ENCODE measurements around the gene LRATD1.
A peak's percentile ranks its signal among the peaks of the same experiment; 100 is the strongest.

Gene LRATD1

DNA sequence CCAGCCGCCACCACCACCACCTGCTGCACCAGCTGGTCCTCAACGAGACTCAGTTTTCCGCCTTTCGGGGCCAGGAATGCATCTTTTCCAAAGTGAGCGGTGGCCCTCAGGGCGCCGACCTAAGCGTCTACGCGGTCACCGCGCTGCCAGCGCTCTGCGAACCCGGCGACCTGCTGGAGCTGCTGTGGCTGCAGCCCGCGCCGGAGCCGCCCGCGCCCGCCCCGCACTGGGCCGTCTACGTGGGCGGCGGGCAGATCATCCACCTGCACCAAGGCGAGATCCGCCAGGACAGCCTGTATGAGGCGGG is 1.6 kb downstream of the LRATD1 start:
- DNase-seq: no peak

DNA sequence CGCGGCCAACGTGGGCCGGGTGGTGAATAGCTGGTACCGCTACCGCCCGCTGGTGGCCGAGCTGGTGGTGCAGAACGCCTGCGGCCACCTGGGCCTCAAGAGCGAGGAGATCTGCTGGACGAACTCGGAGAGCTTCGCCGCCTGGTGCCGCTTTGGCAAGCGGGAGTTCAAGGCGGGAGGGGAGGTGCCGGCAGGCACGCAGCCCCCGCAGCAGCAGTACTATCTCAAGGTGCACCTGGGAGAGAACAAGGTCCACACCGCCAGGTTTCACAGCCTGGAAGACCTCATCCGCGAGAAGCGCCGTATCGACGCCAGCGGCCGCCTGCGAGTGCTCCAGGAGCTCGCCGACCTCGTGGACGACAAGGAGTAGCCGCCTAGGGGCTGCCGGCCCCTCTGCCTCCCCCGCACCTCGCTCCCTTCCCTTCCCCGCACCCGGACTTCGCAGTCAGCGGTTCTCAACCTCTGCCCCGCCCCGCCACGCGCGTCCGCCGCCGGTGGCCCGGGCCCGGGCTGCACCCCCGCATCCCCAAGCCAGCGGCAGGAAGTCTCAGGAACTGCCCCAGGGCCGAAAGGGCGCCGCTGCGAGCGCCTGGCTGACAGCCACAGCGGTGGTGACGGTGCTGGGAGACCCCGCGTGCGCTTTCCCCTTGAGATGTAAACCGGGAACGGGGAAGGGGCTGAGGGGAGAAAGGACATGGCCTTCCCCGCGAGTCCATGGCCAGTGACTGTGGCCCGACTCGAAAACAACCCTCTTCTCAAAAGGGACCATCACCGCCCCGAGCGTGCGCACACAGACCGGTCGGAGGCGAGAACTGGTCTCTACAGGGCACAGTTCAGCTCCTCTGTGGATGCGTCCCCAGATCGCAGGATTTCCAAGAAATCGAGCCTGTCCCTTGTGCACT is 2.2 kb downstream of the LRATD1 start:
- DNase-seq: peak in 1 of 2 donors; percentile 0

DNA sequence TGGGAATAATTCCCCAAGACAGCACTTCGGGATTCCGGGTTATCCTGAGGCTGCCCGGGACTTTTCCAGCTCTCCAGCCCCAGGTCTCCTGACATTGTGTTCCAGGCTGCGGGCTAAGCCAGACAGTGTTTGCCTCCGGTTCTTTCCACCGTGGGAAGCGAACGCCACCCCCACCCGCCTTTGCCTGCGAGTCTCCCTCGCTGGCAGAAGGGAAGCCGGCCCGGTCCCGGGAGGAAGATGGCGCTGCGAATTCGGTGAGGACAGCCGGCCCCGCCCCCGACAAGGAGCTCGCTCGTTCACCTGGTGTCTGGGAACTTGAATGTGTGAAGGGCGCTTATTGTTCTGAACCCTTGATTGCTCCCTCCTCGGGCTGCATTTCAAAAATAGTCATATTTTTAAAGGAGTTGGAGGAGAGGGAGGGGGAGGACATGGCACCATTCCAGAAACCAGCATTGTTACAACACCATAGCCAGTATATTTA is 2.9 kb downstream of the LRATD1 start:
- DNase-seq: no peak

DNA sequence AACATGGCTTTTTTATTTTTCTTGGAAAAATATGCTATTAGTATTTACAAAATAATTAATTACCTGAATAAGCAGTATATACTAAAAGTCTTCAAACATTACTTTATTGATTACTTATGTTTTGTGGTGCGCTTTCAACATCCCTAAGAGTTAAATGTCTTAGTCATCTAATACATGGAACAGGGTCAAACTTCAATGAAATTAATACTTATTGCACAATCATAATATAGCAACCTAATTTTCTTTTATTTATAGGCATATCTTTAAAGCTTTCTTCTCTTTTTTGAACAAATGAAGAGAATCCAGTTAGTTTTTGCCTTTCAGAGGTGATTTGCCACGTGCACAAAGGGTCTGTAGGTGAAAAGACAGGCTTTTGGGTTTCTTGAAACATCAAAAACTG is 6.0 kb downstream of the LRATD1 start:
- no peak for DNase-seq

DNA sequence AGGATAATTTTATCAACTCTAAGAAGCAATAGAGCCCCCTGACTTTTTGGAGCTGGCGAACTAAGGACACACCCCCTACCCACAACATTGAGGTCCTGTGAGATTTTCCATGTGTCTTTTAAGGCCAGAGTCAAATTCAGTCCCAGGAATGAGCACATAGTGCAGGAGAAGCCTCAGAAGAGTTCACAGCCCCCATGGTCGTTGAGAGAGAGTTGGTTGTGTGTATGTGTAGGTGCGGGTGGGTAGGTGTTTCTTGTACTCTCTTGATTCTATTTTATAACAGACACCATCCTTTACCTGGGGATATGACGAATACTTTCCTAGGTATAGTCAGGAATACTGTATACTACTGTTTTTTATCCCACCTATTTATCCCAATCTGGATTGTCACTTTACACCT is 8.6 kb downstream of the LRATD1 start:
- DNase-seq: no peak

DNA sequence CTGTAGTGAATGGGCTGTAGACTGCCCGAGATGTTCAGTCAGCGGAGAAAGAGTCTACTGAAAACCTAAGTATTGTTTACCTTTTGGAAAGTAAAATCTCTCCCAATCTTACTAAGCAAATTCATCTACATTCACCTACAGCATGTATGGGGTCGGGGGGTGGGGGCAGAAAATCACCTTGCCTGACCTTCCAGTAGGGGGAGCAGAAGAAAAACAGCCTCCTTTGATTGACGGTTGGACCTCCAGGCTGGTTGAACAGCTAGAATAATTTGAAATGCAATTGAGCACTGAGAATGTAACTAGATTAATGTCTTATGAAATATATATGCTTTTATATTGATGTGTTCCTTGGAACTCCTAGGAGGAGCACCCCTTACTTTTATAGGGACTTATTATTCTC is 10.0 kb downstream of the LRATD1 start:
- no peak for DNase-seq

DNA sequence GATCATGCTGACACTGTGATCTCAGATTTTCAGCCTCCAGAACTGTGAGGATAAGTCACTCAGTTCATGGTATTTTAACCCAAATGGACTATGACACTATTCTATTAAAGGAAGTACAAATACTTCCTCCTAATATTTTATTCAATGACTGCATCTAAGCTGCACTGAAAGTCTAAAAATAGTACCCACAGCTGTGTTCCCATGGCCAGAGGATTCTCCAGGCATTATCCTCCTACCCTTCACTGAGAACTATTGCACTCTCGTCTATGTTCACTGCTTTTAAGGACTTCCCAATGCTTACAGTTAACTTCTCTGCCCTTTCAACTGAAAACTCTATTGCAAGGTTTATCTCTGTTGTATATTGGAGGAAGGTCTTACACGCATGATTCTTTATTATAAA is 15.2 kb downstream of the LRATD1 start:
- DNase-seq: no peak

DNA sequence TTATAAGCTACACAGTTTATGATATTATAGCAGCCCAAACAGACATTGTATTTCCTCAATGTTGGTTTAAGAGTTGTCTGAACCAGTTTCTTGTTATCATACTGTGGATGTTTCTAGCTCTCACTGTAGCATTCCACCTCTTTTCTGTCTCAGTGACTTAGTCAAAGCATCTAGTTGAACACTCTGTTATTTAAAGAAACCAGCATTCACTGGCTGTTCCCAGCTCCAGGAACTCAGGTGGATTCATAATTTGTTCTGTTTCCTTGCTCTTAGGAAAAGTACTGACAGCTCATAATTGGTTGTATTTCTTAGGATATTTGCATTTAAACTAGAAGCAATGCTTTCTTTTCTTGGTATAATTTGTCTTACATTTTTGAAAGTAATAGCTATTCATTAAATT is 17.5 kb downstream of the LRATD1 start:
- DNase-seq: no peak

DNA sequence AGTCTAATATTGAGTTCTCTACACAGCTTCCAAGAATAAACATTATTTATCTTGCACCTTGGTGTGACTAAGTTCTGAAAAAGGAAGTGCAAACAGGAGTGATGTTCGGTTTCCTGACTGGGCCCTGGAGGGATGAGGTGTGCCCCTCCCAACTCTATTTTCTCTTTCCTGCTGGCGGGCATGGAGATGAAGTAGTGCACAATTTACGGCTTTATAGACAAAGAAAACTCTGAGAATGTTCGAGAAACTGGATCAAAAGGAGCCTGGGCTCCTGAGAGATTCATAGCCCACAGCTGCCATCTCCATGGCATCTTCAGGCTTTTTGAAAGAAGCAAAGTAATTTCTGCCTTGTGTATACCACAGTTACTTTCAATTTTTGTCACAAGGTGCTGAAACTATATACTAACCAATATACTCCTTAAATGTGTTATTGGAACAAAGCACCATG is 22.3 kb downstream of the LRATD1 start:
- DNase-seq: no peak

DNA sequence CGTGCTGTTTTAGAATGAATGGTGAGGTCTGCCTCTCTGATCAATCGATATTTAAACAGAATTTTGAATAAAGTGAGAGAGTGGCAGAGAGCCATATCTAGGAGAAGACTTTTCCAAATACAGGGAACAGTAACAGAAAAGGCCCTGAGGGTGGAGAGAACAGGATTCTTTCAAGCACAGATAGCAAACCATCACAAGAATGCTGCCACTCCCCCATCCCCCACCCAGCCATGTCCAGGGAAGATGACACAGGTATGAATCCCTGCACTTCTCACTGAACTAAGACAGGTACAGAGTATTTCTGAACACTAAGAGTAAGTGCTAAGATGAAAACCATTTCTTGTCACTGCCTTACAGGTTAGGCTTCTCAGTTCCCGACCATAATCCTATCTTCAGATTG is 23.6 kb downstream of the LRATD1 start:
- no peak for DNase-seq

DNA sequence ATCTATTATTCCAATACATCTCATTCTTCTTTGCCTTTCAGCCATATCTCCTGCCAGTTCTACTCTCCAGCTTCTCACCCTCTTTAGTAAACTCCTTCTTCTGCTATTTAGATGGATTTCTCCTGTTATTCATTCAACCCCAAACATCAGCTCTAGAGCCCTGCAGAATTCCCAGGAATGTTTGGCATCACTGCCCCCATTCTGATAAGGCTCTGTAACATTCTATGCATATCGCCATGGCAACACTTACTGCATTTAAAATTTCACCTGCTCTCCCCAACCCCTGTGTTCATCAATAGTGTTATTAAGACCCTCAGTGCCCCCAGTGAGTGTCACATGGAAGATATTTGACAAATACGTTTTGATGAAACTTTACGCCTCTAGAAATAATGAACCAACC is 28.6 kb downstream of the LRATD1 start:
- DNase-seq: no peak

DNA sequence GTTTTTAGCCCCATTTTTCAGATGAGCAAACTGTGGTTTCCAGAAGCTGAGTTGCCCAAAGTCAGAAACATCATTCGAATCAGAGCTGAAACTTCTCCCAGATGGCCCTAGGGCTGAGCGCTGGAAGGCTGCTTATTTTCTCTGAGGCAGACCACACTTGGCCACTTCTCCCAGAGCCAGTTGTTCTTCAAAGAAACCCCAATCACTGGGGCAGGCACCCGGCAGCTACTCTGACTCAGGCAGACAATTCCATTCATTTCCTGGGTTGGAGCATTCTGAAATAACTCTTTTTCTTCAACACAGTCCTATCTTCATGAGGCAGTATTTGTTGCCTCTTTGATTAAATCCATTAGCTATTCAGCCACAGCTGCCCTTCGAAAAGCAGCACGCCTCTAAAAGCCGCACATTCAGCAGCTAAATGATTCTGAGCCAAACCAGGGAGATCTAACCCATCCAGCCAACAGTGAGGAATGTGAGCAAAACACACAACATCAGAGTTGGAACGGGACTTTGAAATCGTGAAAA is 40.9 kb downstream of the LRATD1 start:
- DNase-seq: no peak

DNA sequence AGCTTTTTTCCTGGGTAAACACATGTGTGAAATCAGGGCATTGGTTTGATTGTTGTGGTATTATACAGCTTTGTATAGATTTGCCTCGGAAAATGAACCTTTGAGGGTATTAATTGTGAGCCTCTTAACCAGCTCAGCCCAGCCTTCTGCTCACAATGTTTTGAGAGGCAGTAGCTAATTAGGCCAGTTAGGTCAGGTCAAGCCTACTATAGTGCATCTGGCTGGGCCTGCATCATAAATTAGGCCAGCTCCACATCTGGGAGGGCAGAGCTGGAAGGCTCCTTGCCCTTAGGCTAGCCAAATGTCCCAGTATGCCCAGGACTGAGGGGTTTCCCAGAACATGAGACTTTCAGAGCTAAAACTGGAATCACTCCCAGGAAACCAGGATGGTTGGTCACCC is 43.0 kb downstream of the LRATD1 start:
- no peak for DNase-seq

DNA sequence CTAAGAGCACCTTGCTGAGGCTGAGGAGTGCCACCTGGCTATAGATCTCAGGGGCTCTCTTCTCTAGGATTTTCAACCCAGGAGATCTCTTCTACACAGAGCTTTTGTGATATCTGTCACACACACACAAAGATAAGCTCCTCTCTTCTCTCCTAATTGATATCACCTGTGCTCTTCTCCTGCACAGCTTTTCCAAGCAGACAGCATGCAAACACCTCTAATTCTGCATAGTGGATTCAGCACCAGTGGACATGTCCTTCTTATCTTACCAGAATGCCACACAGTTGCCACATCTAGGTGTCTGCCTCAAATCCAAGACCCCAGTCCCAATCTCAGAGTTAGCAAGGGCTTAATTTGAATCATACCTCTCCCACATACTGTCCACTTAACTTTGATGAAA is 43.9 kb downstream of the LRATD1 start:
- no peak for DNase-seq

DNA sequence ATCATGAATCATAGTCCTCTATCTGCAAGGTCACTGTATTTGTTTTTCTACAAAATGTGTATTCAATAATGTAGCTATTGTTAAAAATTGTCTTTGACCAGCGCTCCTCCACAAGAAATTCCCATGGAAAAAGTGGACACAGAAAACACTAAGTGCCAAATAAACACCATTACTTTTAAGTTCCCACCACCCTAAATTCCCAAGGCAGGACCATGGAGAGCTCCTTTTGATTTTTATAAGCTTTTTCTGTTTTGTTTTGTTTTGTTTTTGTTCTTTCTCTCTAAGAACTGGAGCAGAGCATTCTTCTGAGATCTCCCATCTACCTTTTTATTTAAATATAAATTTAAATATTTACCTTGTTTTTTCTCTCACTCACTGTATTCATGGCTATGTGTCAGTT is 44.5 kb downstream of the LRATD1 start:
- DNase-seq: no peak

DNA sequence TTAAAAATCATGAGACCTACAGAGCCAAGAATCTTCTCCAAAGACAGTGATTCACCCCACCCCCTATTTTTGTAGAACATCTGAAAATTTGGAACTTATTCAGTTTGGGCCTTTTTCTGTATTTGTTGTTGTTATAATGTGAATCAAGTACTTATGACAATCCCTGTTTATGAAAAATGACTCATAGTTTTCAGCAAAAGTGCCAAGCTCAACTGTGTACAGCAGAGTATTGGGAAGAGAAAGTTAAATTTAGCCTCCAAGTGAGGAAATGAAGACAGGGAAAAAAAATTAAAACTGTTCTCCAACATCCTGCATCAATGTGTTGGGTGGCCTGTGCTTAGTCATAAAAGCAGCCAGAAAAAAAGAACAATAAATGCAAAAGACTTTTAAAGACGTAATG is 46.2 kb downstream of the LRATD1 start:
- no peak for DNase-seq

DNA sequence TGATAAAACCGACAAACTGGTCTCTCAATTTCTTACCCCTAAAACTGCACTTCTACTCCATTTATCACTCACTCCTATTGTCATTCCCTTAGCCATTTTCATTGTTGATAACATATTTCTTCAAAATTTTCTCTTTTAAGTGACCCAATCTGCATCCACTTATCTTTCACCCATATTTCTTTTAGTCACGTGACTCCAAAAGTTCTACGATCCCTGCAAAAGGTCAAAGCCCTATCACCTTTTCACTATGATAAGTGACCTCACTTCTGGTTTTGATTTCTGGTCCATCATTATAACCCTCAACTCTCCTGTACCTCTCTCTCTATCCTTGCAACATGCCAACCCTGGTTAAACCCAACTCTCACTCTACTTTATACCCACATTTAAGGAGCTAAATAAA is 49.1 kb downstream of the LRATD1 start:
- no peak for DNase-seq
